ENCODE measurements around the gene SRSF2. TPM values are rescaled to one million over a fixed set of nuclear protein-coding genes. Genes with fewer than 3 reads are reported as not detected.

Gene SRSF2
- total RNA-seq, 2 donors from 2014 or later, result 78.1 to 108 TPM

DNA sequence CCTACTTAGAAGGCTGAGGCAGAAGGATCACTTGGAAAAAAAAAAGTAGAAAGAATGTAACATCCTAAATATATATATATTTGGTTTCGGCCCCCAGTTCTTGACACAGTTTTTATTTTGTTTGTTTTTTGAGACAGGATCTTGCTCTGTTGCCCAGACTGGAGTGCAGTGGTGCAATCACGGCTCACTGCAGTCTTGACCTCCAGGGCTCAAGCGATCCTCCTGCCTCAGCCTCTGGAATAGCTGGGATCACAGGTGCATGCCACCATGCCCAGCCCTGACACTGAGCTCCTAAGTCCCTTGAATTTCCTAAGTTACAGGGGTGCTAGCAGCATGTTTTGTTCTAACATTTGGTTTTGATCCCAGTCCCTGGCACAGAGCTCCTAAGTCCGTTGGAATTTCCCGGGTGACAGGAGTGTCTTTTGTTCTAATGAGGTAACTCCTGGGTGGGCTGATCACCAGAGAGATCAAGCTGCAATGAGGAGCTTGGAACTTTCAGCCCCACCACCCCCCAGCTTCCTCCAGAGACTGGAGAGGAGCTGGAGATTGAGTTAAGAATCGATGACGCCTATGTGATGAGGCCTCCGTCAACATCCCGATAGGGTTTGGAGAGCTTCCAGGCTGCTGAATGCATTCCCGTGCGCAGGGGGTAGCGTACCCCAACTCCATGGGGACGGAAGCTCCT lies 46.4 kb downstream of the SRSF2 start:
- ATAC-seq, result no peak
- intact Hi-C loops (cut with DNase I), result no loop called here
- DNase-seq, result no peak

DNA sequence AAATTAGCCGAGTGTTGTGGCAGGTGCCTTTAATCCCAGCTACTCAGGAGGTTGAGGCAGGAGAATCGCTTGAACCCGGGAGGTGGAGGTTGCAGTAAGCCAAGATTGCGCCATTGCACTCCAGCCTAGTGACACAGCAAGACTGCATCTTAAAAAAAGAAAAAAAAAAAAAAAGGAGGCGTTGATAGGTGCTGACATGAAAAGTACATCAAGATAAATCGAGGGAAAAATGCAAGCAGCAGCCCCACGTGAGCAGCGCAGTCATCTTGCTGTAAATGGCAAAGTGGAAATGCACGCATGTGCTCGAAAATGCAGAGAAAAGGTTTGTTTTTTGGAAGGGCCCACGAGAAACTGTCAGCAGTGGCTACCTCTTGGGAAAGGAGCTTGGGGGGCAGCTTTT lies 47.3 kb downstream of the SRSF2 start:
- DNase-seq, result no peak
- ATAC-seq, result no peak
- intact Hi-C loops (cut with DNase I), result no loop called here

GRCh38 chr17:76688165-76688622 lies 48.9 kb downstream of the SRSF2 start:
- ATAC-seq, result peak; percentile 12 to 51
- peak; percentile 52 for DNase-seq
- intact Hi-C loops (cut with DNase I), result no loop called here

- peak; percentile 50 to 53 for ATAC-seq
- DNase-seq, result peak; percentile 77
- intact Hi-C loops (cut with DNase I), result no loop called here
These were observed 49.6 kb downstream of the SRSF2 start for GRCh38 chr17:76687298-76688164.

DNA sequence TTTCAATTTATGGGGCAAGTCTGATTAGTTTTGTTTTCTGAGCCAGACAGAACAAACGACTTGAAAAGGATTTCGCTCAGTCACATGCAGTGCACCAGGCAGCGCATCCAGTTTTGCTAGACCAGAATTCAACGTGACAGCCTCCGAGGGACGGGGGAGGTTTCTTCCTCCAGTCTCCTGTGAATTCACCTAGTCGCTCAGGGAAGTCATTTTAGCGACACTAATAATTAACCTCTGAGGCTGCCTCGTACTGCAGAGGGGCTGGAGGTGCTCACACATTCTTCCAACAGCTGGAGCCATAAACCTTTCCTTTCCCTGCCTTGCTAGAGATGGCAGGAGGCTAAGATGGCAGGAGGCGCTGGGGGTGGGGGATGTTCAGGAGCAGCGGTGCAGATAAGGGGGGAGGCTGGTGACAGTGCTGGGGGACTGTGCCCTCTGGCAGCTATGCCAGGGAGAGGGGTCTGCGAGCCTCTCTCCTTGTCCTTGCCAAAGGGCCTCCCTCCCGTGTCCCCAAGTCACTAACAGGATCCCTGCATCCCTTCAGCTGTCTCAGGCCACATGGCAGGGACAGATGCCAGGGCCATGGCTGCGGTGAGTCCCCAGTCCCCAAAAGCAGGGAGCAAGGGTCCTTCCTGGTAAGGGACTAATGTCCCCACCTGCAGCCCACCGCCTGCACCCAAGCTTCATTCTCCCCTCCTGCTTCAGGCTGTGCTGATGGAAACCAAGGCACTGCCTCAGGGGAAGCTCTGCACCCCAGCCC lies 50.4 kb downstream of the SRSF2 start:
- DNase-seq (no peak), ATAC-seq (no peak)
- intact Hi-C loops (cut with DNase I), result no loop called here

DNA sequence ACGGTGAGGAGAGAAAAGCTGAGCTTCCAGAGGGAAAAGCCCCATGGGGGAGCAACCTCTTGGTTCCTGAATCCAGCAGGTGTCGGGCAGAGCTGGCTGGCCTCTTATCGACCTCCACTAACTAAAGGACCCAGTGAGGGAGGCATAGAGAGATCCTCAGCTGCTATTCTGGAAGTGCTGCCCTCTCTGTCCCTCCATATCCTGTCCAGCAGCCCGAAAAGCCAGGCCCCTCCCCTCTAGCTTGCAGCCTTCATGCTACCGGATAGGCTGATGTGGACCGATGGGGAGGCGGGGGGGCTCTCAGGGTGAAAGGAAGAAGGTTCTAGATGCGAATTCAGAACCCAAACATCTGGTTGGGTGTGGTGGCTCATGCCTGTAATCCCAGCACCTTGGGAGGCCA lies 51.3 kb downstream of the SRSF2 start:
- peak in 1 of 2 donors; percentile 3 for ATAC-seq
- DNase-seq, result no peak
- intact Hi-C loops (cut with DNase I), result no loop called here

GRCh38 chr17:76685366-76685765 lies 51.8 kb downstream of the SRSF2 start:
- ATAC-seq (no peak), DNase-seq (no peak)
- intact Hi-C loops (cut with DNase I), result no loop called here

DNA sequence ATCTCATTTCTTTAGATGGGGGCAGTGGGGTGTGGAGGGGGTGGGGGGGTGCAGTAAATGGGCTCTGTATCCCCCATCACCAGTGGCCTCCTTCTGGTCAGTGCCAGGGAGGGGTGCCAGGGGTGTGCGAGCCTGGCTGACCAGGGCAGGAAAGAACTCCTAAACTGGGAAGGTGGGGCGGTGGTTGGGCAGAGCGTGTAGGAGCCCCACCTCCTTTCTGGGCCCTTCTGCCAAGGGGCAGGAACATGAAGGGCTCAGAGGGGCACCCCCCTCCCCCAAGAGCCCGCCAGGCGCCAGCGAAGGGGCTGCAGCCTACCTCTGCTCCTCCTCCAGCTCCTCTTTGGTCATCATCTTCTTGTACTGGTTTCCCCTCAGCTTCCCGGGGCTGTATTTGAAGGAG lies 52.4 kb downstream of the SRSF2 start:
- no peak for ATAC-seq
- DNase-seq, result no peak
- intact Hi-C loops (cut with DNase I), result loop anchor here in 1 of 2 donors (5.0 kb wide), 1 partner anchor 33 kb away; no protein-coding TSS in a partner anchor

Small RNA genes lying within 50 kb of the gene (microRNA-seq; reads per million reads assigned to microRNA genes)
- 0.60 to 1.4 reads per million in 2 donors for gene MIR636

Other genes starting within 250 kb of the SRSF2 start
- 10 to 100 TPM; 16.0 to 18.9 TPM for gene RHBDF2, start 235.9 kb downstream of the SRSF2 start, total RNA-seq
- gene CYGB, start 199.6 kb downstream of the SRSF2 start, total RNA-seq, result 10 to 100 TPM; 45.7 to 70.8 TPM
- 1 to 10 TPM; 5.5 to 7.7 TPM for gene PRCD, start 197.3 kb downstream of the SRSF2 start, total RNA-seq
- gene ST6GALNAC2, start 151.5 kb downstream of the SRSF2 start, total RNA-seq, result 1 to 10 TPM; 5.0 to 5.1 TPM
- 1 to 10 TPM; 2.4 TPM for gene ST6GALNAC1, start 93.6 kb downstream of the SRSF2 start, total RNA-seq
- 100 to 1,000 TPM; 394 to 506 TPM for gene MXRA7, start 26.4 kb downstream of the SRSF2 start, total RNA-seq
- 10 to 100 TPM; 44.9 to 55.3 TPM for gene JMJD6, start 10.7 kb downstream of the SRSF2 start, total RNA-seq
- 10 to 100 TPM; 22.0 to 25.7 TPM for gene METTL23, start 10.5 kb downstream of the SRSF2 start, total RNA-seq
- 10 to 100 TPM; 23.0 to 28.0 TPM for gene MFSD11, start 788 bp upstream of the SRSF2 start, total RNA-seq
- gene MGAT5B, start 131.1 kb upstream of the SRSF2 start, total RNA-seq, result under 1 TPM; 0.15 to 0.21 TPM

Data from left cardiac atrium (tissue), 4 donors.